Right ventricle myocardium superior (tissue), 1 donor: ENCODE measurements around the gene HEPH. TPM values are rescaled to one million over a fixed set of nuclear protein-coding genes. Genes with fewer than 3 reads are reported as not detected.
"Not testable (repeated sequence)": the region's sequence is repeated elsewhere in the genome, so short reads cannot be mapped to it uniquely, and the experiment has no call there.

ENCODE experiments used
- ATAC-seq: fragments of 200-7000 bp; cut with Tn5 transposase; one replicate; pipeline ENCODE4 v1.9.1; 2020; ENCODE audit warnings: mild to moderate bottlenecking; ENCODE audit not compliant: poor library complexity
- DNase-seq: peaks from one replicate; pipeline ENCODE4 v3.0.0-alpha.2; 2020
- intact Hi-C: fragments of 100-400 bp; cut with DNase I; formaldehyde crosslinking; loops from one replicate; pipeline ENCODE4 v1.11.2; 2022
- total RNA-seq: library from RNA; stranded (reverse); fragmentation: NEBNext Ultra II Directional; extraction: Animal tissue kit (Norgen Biotek cat#: 25700); gene quantifications from one replicate; pipeline ENCODE4 v1.2.1, GENCODE V29; 2021
- donor health status: DM: no; HTN: yes; CAD: no; lungs with severe emphysema.

HEPH gene
- total RNA-seq, 1 donor from 2014 or later: 8.8 TPM

DNA sequence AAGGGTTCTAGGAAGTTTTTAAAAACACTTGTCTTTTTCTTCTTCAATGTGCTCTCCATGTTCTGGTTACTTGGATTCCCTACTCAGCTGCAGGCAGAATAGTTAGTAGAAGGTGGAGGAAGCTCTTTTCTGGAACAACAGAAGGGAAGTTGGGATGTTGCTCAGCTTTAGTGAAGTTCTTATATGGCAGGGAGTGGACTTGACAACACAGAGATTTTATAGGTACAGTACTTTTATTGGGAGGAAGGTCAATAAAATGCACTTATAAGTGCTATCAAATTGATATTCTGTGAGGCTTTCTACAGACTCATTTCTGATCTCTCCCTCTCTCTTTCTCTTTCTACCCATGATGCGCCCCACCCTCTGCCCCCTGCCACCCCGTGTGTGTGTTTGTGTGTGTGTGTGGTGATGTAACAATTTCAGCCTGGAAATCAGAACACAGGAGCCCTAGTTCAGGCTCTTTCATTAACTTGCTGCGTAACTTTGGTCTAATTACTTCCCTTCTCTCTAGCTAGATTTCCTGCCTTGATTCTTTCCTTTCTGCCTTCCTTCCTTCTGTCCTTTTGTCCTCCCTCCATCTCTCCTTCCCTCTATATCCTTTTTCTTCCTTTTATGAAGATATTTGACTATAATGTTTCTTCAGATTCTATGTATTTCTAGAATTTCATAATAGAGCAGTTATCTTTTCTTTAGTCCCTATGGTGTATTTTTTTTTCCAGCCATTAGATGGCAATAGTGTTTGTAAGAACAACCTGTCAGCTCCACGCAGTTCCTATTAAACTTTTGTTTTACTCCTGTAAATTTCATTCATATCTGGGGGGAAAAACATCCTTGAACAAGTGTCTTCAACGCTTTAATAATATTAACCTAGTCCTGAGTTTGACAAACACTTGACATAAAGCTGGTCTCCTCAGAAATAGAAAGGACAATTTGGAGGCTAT is 37.1 kb downstream of the HEPH start:
- intact Hi-C loops: no loop called here
- DNase-seq (no peak), ATAC-seq (no peak)

GRCh38 chrX:66203114-66203513 is 39.1 kb downstream of the HEPH start:
- intact Hi-C loops: no loop called here
- no peak for DNase-seq
- no peak for ATAC-seq

- ATAC-seq: no peak
- no peak for DNase-seq
- intact Hi-C loops: no loop called here
Measured at GRCh38 chrX:66221856-66222255, 57.8 kb downstream of the HEPH start.

DNA sequence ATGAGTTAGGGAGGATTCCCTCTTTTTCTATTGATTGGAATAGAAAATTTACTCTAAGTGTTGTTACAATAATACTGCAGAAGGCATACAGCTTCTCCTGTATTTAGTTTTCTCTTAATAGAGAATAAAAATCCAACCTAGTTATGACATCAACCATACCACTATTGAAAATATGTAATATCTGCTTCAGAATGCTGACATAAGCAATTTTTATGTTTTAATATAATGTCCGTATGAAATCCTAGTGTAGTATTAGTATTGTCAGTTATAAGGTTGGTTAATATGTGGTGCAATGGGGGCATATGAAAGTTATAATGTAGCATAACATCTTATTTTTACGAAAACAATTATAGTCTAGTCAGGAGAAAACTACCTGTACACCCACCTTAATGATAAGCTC is 68.2 kb downstream of the HEPH start:
- no peak for ATAC-seq
- intact Hi-C loops: no loop called here

DNA sequence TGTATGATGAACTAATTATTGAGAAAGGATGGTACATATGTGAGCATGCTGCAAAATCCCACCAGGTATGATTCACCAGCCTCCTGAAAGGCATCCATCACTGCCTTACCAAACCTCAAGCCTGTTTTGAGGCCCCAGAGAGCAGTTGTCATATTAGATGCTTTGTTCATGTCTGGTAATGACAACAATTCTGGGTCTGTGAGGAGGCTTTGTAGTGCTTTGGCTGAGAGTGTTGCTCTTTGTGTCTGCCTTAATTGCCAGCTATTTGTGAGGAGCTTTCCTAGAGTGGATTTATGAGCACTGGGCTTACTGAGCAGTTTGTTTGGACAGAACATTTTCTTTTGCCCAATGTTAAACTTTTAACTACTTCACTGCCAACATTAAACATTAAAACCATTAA is 69.2 kb downstream of the HEPH start:
- ATAC-seq (no peak), DNase-seq (no peak)
- intact Hi-C loops: no loop called here

More for the DNA sequence above, 68.2 kb downstream of the HEPH start:
- no peak for DNase-seq

DNA sequence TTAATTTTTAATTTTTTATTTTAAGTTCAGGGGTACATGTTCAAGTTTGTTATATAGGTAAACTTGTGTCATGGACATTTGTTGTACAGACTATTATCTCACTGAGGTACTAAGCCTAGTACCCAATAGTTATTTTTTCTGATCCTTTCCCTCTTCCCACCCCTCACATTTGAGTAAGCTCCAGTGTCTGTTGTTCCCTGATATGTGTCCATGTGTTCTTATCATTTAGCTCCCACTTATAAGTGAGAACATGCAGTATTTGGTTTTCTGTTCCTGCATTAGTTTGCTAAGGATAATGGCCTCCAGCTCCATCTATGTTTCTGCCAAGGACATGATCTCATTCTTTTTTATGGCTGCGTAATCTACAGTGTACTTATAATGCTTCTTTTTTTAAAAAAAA is 69.9 kb downstream of the HEPH start:
- ATAC-seq, DNase-seq, intact Hi-C loops: not testable (repeated sequence)

DNA sequence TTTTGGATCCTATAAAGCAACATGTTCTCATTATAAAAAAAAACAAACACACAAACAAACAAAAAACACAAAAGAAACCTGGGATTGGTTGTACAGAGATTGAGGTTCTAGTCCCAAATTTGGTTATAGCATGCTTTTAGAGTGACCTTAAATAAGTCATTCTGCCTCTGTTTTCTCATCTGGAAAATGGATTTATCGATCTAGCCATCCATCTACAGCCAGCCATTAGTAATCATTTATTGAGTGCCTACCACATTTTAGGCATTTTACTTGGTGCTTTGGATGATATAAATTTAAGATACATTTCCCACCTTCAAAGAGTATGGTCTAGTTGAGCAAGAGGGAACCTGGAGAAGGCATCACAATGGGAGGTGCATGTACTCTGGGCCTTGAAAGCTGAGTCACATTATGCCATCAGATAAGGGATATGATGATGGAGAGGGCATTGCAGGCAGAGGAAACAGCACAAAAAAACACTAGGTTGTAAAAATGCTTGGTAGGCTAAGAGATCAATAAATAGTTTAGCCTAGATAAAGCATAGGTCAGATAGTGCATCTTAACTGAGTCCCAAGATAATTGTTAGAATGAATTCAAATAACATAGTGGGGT is 91.4 kb downstream of the HEPH start:
- ATAC-seq: no peak

DNA sequence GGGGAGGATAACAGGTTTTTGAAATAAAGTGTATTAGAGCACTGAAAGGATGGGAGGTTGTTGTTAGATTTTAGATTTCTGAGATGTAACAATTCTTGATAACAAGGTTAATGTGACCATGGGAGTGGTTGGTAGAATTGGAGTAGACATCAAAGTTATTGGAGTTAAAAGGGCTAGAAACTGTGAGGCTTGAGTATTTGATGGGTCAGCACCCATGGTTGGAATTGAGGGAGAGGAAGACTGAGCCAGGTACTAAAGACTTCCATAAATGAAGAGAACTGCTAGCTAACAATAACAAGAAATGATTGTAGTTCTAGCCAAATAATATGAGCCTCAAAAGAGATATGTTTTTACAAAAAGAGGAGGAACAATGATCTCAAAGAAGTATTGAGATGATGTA is 98.8 kb downstream of the HEPH start:
- ATAC-seq: no peak
- intact Hi-C loops: no loop called here
- no peak for DNase-seq

More for the DNA sequence above, 91.4 kb downstream of the HEPH start:
- DNase-seq: no peak
- intact Hi-C loops: no loop called here

Other genes with a start within 250 kb of the HEPH start
- 56.6 TPM for gene VSIG4, start 124.2 kb upstream of the HEPH start, total RNA-seq